ENCODE data around the gene CNKSR3.

Gene CNKSR3

GRCh38 chr6:154407440-154407839 lies 103.0 kb downstream of the CNKSR3 start:
- Histone ChIP-seq H3K9me3 (ENCODE audit: low read length) (no peaks in the 10 kb centered on the region), H3K4me1 (ENCODE audit: insufficient read depth, low read length, severe bottlenecking) (no peaks in the 10 kb centered on the region), H2AFZ (ENCODE audit: low read length) (no peak overlapping the region), H4K20me1 (ENCODE audit: insufficient read depth, low read length) (no peaks in the 10 kb centered on the region), H3K9ac (ENCODE audit: low read length) (no peak overlapping the region), H3K79me2 (ENCODE audit: insufficient read depth, low read length) (no peaks in the 10 kb centered on the region), H3K9me2 (ENCODE audit: low read depth, low read length) (no peaks in the 10 kb centered on the region), H3K27me3 (ENCODE audit: insufficient read depth, low read length) (0 out of 2 replicates have a peak, but pooled peaks cover 4% of the 10 kb centered on the region), H3K27ac (ENCODE audit: low read depth, low read length, poor library complexity, severe bottlenecking) (no peak overlapping the region), H3K4me2 (ENCODE audit: low read length) (no peak overlapping the region), H3F3A (ENCODE audit: insufficient read depth, low read length) (no peaks in the 10 kb centered on the region), H3K4me3 (ENCODE audit: low read depth, low read length, poor library complexity, severe bottlenecking) (no peak overlapping the region), H3K36me3 (ENCODE audit: insufficient read depth, low read length) (no peaks in the 10 kb centered on the region)
- TF ChIP-seq EZH2 (IDR thresholded peaks at IDR 0.05; ENCODE audit: borderline replicate concordance, low read length) (no peak), CTCF (IDR thresholded peaks at IDR 0.05; ENCODE audit: low read length) (no peak)

DNA sequence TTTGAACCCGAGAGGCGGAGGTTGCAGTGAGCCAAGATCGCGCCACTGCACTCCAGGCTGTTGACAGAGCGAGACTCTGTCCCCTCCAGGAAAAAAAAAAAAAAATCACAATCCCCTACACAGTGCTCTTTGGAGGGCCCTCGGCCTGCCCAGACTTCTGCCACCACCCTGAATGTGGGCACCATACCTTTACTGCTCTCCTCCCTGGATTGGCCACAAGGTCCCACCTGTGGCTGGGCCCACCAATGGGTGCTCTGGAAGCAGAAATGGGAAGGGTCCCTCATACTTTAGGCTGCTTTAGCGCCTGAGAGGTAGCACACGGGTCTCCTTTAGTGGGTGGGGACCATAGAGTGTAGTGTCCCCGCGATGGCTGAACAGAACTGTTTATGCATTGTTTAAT lies 103.6 kb downstream of the CNKSR3 start:
- Histone ChIP-seq H3K4me3 (ENCODE audit: low read depth, low read length, poor library complexity, severe bottlenecking) (no peak overlapping the region), H3K36me3 (ENCODE audit: insufficient read depth, low read length) (no peaks in the 10 kb centered on the region), H4K20me1 (ENCODE audit: insufficient read depth, low read length) (no peaks in the 10 kb centered on the region), H3F3A (ENCODE audit: insufficient read depth, low read length) (no peaks in the 10 kb centered on the region), H3K27me3 (ENCODE audit: insufficient read depth, low read length) (0 out of 2 replicates have a peak, but pooled peaks cover 4% of the 10 kb centered on the region), H2AFZ (ENCODE audit: low read length) (no peak overlapping the region), H3K27ac (ENCODE audit: low read depth, low read length, poor library complexity, severe bottlenecking) (no peak overlapping the region), H3K4me2 (ENCODE audit: low read length) (no peak overlapping the region), H3K9me3 (ENCODE audit: low read length) (no peaks in the 10 kb centered on the region), H3K9ac (ENCODE audit: low read length) (no peak overlapping the region), H3K79me2 (ENCODE audit: insufficient read depth, low read length) (no peaks in the 10 kb centered on the region), H3K9me2 (ENCODE audit: low read depth, low read length) (no peaks in the 10 kb centered on the region), H3K4me1 (ENCODE audit: insufficient read depth, low read length, severe bottlenecking) (no peaks in the 10 kb centered on the region)
- no peak for TF ChIP-seq CTCF (IDR thresholded peaks at IDR 0.05; ENCODE audit: low read length)
- no peak for TF ChIP-seq EZH2 (IDR thresholded peaks at IDR 0.05; ENCODE audit: borderline replicate concordance, low read length)

DNA sequence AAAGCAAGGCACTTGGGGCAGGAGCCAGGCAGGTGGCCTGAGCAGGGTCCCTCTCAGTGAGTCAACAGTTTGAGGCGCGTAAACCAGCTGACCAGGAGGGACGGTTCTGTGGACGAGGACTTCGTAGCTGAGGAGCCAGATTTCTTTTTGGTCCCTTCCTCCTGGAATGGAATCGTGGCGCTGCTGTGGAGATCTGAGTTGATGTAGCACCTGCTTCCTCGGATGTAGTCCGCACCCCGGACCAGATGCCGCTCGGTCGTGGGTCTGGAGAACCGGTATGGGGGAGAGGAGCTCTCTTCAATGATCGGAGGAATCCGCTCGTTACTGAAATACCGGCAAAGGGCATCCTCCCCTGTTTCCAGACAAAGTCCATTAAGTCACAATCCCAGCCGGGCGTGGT lies 104.2 kb downstream of the CNKSR3 start:
- Histone ChIP-seq H2AFZ (ENCODE audit: low read length) (no peak overlapping the region), H3F3A (ENCODE audit: insufficient read depth, low read length) (no peaks in the 10 kb centered on the region), H3K4me3 (ENCODE audit: low read depth, low read length, poor library complexity, severe bottlenecking) (no peak overlapping the region), H3K4me1 (ENCODE audit: insufficient read depth, low read length, severe bottlenecking) (no peaks in the 10 kb centered on the region), H3K79me2 (ENCODE audit: insufficient read depth, low read length) (no peaks in the 10 kb centered on the region), H3K27me3 (ENCODE audit: insufficient read depth, low read length) (0 out of 2 replicates have a peak, but pooled peaks cover 7% of the 10 kb centered on the region), H4K20me1 (ENCODE audit: insufficient read depth, low read length) (no peaks in the 10 kb centered on the region), H3K27ac (ENCODE audit: low read depth, low read length, poor library complexity, severe bottlenecking) (no peak overlapping the region), H3K9ac (ENCODE audit: low read length) (no peak overlapping the region), H3K4me2 (ENCODE audit: low read length) (no peak overlapping the region), H3K9me3 (ENCODE audit: low read length) (no peaks in the 10 kb centered on the region), H3K9me2 (ENCODE audit: low read depth, low read length) (no peaks in the 10 kb centered on the region), H3K36me3 (ENCODE audit: insufficient read depth, low read length) (no peaks in the 10 kb centered on the region)
- TF ChIP-seq CTCF (IDR thresholded peaks at IDR 0.05; ENCODE audit: low read length), result no peak
